Right kidney (tissue), 1 donor: ENCODE data around the gene CLCN1.

Experiments used
- DNase-seq: peaks from one replicate; pipeline ENCODE4 v3.0.0-alpha.2; 2016

Gene CLCN1

DNA sequence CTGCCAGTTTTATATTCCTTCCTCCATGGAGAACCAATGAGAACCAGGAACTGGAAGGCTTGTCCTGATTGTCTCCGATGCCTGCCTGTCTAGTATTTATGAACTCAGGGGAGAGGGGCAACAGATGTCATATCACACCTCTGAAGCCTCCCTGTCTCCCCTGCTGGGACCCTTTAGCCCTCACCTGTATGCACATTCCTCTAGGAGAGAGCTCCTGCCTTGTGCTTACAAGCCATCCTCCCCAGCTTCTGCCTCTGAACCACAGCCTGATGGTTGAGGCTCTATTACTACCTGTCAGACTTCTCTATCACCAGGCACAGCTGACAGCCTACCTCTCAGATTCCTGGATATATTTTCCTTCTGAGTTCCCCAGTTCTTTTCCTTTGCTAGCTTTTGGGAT, 52.5 kb downstream of the CLCN1 start:
- DNase-seq, result no peak

DNA sequence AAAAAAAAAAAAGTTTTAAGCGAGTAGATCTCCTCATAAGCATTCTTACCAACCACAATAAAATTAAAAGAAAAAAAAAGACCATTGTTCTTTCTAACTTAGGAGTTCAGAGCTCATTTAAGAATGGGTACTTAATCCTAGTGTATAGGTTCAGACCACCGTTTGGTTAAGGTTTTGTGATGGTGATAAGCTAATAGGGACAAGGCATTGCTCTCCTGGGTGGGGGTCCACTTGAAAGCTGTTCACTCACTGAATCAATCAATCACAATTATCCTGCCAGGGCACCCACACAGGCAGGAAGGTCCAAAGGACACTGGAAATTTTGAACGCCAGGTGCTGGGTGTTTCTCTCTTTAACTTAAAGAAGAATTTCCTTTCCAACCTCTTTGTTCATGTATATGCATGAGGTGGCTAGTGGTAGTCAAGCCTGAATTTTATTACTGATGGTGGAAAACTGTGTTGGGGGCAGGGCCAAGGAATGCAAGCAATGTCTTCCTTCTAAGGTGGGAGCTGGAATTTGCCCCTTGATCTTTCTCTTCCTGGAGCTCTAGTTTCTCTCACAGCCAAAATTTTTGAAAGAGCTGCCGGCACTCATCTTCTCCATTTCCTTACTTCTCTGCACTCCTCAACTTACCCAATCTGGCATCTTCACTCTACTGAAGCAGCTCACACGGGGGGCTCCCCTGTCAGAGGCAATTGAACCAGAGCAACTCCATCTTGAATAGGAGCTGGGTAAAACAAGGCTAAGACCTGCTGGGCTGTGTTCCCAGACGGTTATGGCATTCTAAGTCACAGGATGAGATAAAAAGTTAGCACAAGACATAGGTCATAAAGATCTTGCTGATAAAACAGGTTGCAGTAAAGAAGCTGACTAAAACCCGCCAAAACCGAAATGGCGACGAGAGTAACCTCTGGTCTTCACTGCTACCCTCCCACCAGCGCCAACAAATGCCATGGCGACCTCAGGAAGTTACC, 54.1 kb downstream of the CLCN1 start:
- no peak for DNase-seq

DNA sequence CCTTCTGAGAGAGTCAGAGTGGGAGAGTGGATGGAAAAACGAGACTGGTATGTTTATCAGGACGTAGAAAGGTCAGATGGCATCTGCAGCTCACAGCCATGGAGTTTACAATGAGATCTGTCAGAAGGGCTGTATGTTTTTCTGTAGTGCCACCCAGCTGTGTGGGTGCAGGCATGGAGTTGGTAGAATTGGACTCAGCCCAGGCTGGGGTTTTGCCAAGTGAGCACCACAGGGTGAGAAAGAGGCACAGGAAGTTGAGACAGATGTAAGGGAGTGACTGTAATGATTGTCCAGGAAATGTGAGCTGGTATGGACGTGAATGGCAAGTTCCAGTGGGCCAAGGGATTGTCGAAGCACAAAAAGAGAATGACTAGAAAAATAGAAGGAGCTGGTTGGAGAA, 56.2 kb downstream of the CLCN1 start:
- DNase-seq, result no peak

DNA sequence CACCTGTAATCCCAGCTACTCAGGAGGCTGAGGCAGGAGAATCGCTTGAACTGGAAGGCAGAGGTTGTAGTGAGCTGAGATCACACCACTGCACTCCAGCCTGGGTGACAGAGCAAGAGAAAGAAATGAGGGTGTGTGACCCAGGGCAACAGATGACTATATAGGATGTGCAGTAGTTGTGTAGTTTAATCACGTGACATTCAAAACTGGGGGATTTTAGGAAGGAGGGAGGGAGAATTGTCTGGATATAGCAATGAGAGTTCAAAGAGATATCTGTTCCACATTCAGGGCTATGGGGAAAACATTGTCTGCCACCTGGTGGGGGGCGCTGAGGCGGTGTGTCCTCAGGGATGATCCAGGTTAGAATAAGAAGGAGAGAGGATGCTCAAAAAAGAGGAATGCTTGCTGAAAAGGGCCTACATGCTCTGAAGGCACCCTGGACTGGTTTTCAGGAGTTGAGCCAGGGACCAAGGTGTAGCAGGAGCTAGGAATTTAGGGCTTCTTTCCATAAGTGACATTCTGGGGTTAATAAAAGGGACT, 57.4 kb downstream of the CLCN1 start:
- no peak for DNase-seq

DNA sequence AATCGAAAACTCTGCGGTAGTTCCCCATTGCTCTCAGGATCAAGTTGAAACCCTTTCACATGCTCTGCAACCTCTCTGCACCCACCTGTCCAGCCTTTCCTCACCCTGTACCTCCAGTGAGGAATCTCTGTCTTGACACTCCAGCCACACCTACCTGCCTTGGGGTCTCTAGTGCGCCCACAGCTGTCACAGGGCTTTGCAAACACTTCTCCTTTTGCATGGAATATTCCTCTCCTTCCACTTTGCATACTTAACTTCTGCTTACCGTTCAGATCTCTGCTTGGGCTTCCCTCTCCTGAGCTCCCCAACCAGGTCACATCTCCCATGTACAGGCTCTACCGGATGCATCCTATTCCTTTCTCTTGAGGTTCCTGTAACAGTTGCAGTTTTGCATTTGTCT, 58.6 kb downstream of the CLCN1 start:
- no peak for DNase-seq

DNA sequence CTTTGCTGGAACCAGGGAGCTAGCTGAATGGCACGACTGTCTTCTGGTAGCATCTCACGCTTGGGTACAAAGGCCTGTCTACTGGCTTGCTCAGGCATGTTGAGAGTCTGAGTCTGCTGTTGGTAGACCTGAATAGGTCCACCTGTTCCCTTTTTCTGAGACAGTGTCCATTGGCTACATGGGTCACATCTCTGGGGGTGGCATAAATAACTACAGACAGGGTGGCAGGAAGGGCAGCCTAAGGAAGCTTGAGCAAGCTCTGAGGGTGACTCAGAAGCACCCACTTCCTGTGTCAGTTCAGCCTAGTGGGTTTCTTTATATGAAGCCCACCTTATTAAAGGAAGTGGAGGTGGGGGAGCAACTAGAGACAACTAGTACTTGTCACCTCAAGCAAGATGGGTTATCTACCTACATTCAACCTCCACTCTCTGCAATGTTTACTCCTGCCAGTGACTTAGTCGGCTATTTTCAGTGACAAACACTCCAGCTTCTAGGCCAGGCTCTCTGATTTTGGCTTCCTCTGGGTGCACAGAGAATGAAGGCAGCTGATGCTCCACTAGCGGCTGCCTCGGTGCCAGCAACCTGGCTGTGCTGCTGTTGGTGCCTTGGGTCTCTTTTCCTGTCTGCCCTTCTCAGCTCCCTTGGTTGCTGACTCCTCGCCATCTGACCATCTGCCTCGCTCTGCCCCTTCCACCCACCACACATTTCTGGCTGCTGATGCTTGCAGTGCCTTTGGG, 59.6 kb downstream of the CLCN1 start:
- DNase-seq, result no peak

DNA sequence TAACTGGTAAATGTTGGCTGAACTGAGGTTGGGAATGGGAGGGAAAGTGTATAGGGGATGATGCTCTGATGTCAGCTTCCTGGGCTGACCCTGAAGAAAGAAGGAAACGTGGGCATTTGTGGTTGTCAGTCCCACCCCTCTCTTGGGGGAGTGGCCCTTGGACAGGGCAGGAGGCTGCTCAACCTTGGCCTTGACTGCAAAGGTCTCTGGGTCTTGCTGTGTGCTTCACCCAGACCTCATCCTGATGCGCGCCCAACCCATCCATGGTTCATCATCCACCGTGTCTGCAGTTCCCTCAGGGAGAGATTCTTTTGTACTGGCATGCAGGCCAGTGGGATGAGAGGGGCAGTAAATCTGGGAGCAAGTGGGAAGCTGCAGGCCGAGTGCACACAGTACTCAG, 60.5 kb downstream of the CLCN1 start:
- no peak for DNase-seq

DNA sequence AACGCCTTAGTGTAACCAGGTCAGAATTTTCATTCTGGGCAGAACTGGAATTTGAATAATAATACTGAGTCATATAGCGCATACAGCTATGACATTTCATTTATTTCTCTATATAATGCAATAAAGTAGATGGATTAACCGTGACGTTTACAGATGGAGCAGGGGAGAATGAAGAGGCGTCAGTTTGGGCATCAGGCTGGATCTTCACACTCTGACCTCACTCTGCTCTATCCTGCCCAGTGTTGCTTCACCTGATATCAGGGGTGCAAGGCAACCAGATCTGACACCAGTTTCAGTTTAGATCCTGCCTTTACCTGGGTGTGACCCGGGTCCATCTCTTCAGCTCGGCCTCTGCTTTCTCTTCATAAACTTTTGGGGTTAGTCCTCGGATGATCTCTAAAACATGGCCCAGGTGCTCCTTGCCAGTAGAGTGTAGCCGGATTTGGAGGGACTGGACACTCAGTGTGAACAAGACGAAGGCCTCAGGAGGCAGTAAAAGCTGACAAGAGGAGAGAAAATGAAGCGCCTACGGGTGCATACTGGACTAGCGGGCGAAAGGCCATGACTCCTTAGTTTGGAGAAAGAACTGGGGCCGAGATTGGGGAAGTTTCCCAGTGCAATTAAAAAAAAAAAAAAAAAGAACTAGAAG, 63.8 kb downstream of the CLCN1 start:
- no peak for DNase-seq

DNA sequence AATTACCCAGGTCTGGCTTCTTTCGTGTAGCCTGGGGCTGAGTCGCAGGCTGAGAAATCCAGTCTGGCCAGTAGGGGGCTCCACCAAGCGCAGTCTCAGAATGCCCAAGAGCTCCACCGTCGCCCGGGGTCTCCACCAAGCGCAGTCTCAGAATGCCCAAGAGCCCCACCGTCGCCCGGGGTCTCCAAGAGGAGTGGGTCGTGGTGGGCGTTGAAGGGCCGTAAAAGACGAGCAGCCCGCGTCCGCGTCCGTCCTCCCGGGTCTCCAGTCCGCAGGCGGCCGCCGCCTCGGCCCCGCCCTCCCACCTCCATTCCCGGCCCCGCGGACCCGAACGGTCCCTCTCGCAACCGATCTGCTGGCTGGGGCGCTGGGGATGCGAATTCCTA, 64.3 kb downstream of the CLCN1 start:
- peak; percentile 97 for DNase-seq

DNA sequence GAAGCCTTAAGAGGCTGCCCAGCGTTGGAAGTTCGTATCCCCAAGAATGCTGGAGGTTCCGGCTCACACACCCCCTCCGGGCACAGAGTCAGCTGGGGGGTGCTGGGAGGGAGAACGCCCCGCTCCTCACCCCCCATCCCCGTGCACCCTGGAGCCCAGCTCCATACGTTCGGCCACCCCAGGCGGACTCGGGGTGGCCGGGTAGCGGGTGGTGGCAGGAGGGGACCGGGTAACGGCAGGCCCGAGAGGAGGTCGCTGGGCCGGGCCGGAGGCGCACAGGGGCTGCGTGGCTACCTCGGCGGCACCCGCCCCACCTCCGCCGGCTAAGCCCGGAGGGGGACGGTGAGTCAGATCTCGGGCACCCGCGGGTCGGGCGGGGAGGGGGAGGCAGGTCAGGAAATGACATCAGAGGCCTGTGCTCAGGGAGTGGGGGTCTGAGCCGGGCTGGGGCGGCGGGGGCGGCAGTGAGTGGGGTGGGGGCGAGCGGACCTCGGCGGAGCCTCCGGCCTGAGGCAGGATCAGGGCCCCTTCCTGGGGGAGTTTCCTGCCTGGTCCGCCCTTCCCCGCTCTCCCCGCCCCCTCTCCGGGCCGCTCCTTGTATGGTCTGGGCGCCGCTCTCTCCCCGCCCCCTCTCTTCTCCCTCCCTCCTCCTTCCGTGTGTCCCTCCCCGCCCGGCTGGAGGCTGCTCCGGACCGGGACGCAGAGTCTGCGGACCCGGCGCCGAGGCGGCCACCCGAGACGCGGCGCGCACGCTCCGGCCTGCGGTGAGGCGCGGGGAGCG, 64.9 kb downstream of the CLCN1 start, which contains the start of gene ZYX:
Gene ZYX (plus strand): TSS at position 700 of the 781 bp plus-strand sequence. CDS start 227 bp downstream, outside the sequence.
- peak; percentile 37 for DNase-seq

DNA sequence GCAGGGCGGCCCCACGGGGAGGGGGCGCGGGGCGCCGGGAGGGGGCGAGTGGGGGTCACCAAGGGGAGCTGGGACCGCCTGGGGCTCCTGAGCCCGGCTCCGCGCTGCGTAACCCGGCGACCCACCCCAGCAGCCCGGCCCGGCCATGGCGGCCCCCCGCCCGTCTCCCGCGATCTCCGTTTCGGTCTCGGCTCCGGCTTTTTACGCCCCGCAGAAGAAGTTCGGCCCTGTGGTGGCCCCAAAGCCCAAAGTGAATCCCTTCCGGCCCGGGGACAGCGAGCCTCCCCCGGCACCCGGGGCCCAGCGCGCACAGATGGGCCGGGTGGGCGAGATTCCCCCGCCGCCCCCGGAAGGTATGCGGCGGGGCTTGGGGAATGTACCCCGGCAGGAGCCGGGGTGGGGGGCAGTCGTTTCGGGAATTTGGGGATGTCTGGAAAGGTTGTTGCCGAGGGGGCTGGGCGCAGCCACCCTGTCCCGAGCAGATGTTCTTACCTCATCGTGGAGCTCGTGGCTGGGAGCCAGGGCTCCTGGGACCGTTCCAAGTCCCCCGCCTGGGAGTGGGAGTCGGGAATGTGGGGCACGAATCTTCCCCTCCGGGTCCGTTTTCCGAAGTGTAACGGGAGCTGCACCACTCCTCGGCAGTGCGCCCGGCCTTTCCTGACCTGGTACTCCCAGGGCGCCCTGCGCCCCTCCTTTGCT, 65.7 kb downstream of the CLCN1 start:
- DNase-seq, result peak; percentile 75

DNA sequence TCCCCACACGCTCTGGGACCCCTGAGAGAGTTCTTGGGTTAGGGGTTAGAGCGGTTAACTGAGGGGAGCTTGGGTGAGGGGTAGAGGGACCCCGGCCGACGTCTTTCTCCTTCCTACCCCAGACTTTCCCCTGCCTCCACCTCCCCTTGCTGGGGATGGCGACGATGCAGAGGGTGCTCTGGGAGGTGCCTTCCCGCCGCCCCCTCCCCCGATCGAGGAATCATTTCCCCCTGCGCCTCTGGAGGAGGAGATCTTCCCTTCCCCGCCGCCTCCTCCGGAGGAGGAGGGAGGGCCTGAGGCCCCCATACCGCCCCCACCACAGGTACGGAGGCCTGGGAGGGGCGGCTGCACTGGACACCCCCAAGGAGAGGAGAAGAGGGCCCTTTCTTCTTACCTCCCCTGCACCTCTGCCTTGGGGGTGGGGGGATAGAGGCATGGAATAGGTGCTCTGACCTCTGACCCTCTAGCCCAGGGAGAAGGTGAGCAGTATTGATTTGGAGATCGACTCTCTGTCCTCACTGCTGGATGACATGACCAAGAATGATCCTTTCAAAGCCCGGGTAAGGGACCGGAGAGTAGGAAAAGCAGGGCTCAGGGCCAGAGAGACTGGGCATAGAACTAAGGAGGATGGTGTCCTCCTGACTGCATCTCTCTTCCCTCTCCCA, 66.3 kb downstream of the CLCN1 start:
- DNase-seq, result no peak

DNA sequence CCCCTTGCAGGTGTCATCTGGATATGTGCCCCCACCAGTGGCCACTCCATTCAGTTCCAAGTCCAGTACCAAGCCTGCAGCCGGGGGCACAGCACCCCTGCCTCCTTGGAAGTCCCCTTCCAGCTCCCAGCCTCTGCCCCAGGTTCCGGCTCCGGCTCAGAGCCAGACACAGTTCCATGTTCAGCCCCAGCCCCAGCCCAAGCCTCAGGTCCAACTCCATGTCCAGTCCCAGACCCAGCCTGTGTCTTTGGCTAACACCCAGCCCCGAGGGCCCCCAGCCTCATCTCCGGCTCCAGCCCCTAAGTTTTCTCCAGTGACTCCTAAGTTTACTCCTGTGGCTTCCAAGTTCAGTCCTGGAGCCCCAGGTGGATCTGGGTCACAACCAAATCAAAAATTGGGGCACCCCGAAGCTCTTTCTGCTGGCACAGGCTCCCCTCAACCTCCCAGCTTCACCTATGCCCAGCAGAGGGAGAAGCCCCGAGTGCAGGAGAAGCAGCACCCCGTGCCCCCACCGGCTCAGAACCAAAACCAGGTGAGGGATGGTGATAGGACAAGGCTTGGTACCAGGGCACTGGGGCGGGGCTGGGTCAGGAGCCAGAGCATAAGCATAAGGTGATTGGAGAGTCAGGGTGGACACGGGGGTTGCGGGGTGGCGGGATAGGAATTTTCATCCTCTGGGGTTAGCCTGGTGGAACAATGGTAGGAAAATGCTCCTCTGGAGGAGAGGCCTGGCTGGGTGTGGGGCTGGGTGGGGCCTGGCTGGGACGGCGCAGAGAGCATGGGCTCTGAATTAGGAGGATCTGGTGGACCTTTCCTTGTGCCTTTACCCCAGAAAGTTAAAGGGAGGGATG, 67.1 kb downstream of the CLCN1 start:
- DNase-seq, result no peak

DNA sequence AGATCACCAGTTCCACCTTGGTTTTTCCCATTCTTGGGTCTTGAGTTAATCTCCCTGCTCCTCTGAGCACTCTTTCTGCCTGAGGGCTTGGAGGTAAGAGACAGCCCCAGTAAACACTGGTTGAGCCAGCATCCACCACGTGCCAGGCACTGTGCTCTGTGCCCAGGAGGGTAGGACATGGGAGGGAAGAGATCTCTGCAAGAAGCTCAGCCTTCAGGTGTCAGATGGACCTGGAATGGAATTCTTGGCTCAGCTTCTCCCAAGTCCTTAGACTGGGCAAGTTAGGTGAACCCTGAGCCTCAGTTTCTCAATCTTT, 67.7 kb downstream of the CLCN1 start:
- DNase-seq, result no peak

DNA sequence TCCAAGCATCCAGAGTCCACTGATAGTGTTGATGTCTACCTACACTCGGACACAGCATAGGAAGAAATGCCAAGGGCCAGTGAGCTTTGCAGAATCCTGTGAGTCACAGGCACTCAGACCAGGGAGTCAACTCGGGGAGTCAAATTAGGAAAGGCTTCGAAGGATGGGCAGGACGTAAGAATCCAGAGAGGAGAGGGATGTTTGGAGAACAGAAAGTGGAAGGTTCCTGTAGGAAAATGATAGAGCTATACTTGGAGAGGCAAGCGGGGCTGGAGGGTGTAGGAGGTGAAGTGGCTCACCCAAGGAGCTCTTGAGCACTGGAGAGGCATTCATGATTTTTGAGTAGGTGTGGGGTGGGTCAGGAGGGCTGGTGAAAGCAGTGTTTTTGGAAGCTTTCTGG, 68.2 kb downstream of the CLCN1 start:
- no peak for DNase-seq

DNA sequence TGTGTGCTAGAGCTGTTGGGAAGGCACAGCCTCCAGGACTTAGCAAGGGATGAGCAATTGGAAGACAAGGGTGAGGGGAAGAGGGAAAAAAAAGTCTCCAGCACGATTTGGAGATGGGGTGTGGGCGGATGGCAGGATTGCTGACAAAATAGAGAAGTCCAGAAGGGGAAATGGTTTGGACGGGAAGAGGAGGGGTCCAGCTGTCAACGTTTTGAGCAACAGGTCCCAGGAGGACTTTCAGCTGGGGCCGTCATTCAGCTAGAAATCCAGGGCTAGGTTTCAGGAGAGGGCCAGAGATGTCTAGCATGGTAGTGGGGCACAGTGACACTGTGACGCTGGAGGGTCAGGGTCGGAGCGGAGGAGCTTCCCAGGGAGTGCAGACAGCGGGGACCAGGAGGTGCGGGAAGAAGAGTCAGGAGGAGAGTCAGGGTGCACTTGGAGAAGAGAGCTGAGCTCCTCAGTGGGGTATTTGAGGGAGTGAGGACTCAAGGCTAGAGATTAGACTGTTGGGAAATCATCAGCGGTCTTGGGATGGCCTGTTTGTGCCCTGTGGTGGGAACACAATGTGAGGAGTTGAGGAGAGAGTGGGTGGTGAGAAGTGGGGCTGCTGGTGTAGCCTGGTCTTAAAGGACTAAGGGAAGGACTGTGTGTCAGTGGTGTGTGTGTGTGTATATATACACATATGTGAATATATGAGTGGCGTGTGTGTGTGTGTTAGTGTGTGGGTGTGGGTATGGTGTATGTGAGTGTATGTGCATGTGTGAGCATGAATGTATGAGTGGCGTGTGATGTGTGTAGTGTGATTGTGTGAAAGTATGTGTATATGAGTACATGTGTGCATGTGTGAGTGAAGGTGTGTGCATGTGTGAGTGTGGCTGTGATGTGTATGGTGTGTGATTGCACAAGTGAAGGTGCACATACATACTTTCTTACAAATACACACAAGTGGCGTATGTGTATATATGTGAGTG, 69.0 kb downstream of the CLCN1 start:
- no peak for DNase-seq

DNA sequence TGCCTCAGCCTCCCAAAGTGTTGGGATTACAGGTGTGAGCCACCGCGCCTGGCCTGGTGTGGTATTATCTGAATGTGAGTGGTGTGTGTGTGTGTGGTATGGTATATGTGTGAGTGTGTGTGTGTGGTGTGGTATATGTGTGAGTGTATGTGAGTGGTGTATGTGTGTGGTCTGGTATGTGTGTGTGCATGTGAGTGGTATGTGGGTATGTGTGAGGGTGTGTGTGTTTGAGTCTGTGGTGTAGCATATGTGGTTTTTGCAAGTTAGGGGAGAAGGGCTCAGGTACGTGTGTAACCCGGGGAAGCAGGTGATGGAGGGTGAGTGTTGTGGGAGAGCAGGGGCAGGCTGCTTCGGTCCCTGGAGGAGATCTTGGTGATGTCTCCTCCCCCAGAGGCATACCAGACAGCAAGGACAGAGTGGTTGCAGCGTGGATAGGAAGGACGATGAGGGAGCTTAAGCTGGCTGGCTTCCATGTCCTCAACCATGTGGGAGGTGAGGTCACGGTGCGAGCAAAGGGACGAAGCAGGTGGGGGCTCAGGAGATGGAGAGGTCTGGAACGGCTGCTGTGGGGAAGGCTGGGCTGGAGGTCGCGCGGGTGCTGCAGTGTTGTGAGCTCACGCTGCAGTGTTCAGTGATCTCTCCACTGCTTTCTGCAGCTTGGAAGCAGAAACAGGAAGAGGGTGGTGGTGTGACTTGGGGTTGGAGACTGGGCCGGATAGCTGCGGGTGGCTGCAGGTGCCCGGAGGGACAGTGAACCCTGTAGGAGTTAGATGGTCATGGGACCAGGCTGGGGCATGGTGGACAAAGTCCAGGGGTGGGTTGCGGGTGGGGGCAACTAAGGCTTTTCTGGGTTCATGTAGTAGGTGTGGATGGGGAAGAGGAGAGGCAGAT, 70.2 kb downstream of the CLCN1 start:
- no peak for DNase-seq
